Measurements from ENCODE around the gene GRIP1. TPM values are rescaled to one million over a fixed set of nuclear protein-coding genes. Genes with fewer than 3 reads are reported as not detected.

GRIP1 gene
- total RNA-seq, 6 donors from 2014 or later, result 0.33 to 5.2 (median 1.7) TPM

- Histone ChIP-seq H3K9me3 (no peaks in the 10 kb centered on the region), H3K36me3 (no peaks in the 10 kb centered on the region), H3K27me3 (no peaks in the 10 kb centered on the region), H3K27ac (no peak overlapping the region), H3K4me3 (no peak overlapping the region), H3K4me1 (peaks cover 4 to 9% (median 6%) of the 10 kb centered on the region in 4 donors)
- ATAC-seq (ENCODE audit: low FRiP score in 2 of 2) (no peak), DNase-seq (no peak)
- TF ChIP-seq EP300 (IDR thresholded peaks at IDR 0.05) (no peak), POLR2A (IDR thresholded peaks at IDR 0.05) (no peak), CTCF (IDR thresholded peaks at IDR 0.05) (no peak), POLR2AphosphoS5 (IDR thresholded peaks at IDR 0.05) (no peak)
- WGBS, 2 donors, result 89 to 91% methylated on average over 3 of the region's 3 CpGs
Measured at GRCh38 chr12:66297923-66298322, 381.0 kb downstream of the GRIP1 start.

Small RNA genes within 50 kb of the gene (small RNA-seq; reads per million reads assigned to genes)
- gene OSBPL9P5, result 0 reads per million in 4 donors
